ENCODE measurements around the gene PBOV1.

GRCh38 chr6:138182939-138183789, 35.1 kb downstream of the PBOV1 start:
- no peak for TF ChIP-seq EZH2phosphoT487 (IDR thresholded peaks at IDR 0.05; ENCODE audit: low read length)
- TF ChIP-seq CTCF (IDR thresholded peaks at IDR 0.05; ENCODE audit: low read length) = no peak
